Cortex of kidney (tissue), 1 donor: Measurements from ENCODE around the gene SLC6A3.
"Not testable (repeated sequence)": the region's sequence is repeated elsewhere in the genome, so short reads cannot be mapped to it uniquely, and the experiment has no call there.

Experiments
- DNase-seq: peaks from one replicate; lab custom pipeline; 2025; lab: John Stamatoyannopoulos, UW

Gene SLC6A3

DNA sequence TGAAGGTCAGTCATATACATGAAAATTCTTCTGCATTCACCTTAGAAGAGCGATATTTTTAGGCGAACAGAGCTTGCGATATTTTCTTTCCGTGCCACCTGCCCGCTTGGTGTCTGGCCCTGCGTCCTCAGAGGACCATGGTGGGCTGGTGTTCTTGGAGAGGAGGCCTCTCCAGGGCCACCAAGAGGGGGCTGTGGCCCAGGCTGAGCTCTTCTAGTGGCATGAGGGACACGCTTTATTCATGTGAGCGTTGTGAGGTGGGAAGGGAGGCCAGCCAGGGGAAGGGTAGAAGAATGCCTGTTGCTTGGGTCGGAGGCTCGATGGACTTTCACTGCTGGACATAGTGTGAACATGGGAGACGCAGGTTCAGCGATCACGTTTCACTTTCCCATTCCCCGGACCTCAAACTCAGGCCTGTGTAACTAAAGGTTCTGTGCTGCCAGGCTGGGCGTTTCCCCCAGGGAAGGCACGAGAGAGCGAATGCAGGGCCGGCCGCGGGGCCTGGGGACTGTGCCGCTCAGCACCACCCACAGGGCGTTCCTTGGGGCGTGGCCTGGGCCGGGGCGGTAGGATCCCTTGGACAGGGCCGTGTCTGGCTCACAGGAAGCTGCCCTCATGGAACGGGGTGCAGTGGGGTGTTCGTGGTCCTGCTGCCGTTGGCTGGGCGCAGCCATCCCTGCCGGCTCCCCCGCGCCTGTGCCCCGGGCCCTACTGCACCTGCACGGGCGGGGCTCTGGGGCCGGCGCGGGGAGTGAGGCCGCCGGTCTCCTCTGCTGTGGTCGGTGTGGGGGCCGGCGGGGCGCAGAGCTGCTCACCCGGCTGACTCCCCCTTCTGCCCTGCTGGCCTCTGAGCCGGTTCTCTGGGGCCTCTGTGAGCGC lies 59.6 kb downstream of the SLC6A3 start:
- no peak for DNase-seq

DNA sequence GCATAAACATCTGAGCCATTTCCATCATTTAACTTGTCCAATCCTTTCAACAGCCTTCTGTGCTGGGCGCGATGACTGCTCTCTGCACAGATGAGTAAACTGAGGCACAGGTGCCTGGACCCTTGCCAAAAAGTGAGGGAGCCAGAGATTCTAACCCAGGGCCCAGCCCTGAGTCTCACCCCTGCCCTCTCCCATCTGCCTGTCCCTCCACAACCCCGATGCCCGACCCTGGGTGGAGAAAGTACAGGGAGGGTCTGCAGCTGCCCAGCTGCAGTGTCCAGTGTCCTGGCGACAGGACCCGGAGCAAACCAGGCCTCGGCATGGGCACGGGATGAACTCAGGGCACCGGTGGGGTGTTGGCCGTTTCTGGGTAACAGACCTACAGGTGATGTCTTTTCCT lies 60.7 kb downstream of the SLC6A3 start:
- DNase-seq: no peak

DNA sequence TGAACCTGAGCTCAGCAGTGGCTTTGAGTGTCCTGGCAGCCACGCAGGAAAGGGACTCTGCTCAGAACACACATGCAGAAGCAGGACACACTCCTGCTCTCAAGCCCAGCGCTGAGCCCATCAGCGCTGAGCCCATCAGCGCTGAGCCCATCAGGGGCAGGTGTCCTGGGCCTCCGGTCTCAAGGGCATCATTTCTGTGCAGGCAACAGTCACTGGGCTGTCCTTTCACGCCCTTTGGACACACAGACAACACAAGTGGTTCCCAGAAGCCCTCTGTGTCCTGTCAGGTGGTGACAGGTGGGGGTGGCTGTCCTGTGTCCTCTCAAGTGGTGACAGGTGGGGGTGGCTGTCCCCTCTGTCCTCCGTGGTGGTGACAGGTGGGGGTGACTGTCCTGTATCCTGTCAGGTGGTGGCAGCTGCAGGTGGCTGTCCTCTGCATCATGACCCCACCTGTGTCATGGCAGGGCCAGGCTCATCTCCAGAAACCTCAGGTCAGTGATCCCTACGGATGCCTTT lies 61.3 kb downstream of the SLC6A3 start:
- no peak for DNase-seq

DNA sequence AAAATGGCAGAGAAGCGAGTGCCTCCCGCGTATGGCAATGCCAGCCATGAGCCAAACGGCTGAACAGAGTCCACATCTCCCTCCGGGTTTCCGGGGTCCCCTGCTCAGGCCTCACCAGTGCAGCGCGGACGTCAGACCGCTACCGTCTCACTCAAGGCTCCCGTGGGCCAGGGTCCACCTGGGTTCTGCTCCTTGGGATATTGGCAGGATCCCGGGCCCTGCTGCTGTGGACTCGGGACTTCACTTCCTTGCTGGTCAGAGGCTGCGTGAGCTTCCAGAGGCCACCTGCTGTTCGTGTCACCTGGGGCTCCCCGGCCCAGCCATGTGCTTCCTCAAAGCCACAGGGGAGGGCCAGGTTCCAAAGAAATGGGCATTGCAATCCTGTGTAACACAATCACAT lies 61.9 kb downstream of the SLC6A3 start:
- no peak for DNase-seq

DNA sequence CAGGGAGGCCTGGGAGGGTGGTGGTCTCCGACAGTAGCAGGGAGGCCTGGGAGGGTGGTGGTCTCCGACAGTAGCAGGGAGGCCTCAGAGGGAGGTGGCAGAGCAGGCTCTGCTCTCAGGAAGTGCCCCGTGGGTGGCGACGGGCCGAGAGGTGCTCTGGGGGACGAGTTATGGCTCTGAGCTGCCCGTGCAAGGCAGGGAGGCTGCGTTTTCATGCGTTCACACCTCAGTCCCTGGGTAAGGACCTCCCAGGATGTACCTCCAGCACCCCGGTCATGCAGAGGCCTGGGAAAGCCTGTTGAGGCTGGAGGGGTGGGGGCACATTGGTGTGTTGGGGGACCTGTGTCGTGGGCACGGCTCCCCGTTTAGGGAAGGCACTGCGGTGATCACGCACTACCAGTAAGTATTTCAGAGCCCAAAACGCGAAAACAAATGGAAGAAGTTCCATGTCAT lies 63.0 kb downstream of the SLC6A3 start:
- DNase-seq: no peak

DNA sequence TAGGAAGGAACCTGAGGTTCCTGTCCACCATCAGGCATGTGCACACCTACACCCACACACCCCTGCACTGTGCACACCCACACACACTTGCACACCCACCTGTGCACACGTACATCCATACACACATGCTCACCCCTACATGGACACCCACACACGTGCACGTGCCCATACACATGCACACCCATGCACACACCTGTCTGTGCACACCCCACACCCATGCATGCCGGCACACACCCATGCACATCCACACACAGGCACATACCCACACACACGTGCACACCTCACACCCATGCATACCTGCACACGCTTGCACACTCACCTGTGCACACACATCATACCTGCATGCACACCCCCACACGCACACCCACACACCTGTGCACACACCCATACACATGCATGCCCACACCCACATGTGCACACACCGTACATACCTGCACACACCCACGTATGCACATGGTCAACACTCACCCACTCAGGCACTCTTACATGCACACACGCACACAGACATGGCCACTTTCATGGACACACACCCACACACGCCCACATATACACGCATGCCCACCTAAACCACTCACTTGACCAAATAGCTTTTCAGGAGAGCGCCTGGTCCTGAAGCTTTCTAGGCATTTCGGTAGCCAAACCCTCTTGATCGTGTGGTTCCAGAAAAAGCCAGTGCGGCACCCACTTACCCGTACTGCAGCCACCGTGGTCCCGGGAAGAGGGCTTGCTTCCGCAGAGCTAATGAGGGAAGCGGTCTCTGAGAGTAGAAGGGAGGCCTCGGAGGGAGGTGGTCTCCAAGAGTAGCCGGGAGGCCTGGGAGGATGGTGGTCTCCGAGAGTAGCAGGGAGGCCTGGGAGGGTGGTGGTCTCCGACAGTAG lies 63.6 kb downstream of the SLC6A3 start:
- DNase-seq: no peak

DNA sequence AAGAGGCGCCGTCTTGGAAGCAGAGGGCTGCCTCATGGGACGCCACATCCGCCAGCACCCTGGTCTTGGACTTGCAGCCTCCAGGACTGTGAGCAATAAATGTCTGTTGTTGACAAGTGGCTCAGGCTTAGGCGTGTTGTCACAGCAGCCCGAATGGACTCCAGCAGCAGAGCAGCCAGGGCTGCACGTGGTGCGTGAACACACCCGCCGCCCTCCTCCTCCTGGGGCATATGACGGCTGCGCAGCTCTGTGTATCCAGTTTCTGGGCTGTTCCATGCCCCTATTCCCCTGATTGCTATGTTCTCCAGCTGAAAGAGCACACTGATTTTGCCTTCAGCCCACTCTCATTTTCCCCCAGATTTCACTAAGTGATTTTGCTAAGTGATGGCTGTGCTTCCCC lies 64.3 kb downstream of the SLC6A3 start:
- DNase-seq: no peak

DNA sequence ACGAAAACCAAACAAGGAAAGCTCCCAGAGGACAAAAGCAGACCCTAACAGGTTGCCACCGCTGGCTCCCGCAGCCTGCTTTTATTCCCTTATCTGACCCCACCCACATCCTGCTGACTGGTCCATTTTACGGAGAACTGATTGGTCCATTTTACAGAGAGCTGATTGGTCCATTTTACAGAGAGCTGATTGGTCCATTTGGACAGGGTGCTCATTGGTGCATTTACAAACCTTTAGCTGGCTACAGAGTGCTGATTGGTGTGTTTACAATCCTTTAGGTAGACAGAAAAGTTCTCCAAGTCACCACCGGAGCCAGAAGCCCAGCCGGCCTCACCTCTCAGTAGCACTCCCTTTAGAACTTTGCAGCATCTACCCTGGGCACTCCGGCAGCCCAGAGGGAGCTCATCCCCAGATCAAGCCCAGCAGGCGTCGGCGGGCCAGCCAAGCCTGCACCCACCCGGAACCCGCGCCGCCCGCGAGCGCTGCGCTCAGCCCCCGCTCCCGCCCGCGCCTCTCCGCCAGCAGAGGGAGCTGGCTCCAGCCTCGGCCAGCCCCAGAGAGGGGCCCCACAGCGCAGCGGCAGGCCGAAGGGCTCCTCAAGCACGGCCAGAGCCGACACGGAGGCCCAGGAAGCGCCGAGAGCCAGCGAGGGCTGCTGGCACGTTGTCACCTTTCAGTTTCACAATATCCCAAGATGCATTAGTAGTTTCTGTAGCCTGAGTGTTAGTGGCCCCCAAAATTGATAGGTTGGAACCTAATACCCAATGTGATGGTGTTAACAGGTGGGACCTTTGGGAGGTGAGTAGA lies 65.0 kb downstream of the SLC6A3 start:
- no peak for DNase-seq

DNA sequence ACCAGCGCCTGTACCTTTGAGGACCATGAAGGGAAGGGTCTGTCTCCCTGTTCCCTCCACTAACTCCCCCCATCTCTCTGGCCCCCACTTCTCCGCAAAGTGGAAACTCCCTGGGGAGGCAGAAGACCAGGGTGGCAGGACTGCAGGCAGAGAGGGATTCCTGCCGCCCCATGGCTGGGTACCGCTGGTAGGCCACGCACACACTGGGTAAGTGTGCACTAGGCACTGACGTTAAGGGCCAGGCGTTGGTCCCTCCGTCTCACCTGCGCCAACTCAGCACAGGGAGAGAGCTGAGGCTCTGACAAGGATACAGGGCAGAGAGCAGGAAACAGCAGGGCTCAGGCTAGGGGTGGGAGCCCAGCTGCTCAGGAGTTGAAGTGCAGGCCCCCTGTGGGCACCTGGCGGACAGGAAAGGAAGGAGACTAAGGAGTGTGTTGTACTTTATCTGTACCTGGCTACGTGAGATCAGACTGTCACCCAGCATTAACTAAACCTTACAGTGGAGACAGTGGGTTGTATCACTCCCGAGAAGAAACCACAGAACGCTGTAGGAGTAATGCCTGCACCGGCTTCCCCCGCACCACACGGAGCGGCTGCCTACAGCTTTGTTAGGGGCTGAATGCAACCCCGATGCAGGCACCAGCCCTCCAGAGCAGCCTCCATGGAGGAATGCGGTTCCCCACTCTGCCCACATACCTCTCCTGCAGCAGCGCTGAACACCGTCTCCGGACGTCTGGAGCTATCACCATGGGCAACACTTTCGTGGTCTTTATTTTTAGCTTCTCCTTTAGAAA lies 66.2 kb downstream of the SLC6A3 start:
- no peak for DNase-seq

DNA sequence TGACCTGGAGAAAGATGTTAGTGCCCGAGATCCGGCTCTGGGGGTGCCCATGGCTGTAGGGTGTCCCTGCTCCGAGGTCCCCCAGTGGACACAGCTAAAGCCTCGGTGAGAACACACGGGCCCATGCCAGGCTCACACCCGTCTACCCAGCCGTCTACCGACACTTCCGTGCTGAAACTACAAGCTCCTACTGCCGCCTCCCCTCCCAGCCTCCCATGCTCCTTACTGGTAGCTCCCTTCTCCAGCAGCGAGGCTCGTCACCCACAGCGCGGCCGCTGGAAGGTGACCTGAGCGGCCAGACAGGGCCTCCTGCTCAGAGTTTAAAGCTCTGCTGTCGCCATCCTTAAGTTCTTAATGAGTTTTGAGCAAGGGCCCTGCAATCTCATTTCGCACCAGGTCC lies 67.1 kb downstream of the SLC6A3 start:
- DNase-seq: no peak

DNA sequence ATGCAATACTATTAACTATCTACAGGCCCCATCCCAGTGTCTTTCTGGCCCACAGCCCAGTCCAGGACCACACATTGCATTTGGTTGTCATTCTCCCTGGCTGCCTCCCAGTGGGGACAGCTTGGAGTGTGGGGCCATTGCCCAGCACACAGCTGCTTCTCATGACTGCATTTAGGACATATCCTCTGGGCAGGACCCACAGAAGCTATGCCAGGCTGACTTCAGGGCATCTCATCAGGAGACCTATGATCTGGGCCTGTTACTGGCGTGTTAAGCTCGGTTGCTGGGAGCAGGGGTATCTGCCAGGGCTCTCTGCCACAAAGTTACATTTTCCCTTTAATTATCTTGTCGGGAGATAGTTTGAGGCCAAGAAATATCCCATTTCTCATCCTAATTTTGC lies 68.3 kb downstream of the SLC6A3 start:
- DNase-seq: no peak

DNA sequence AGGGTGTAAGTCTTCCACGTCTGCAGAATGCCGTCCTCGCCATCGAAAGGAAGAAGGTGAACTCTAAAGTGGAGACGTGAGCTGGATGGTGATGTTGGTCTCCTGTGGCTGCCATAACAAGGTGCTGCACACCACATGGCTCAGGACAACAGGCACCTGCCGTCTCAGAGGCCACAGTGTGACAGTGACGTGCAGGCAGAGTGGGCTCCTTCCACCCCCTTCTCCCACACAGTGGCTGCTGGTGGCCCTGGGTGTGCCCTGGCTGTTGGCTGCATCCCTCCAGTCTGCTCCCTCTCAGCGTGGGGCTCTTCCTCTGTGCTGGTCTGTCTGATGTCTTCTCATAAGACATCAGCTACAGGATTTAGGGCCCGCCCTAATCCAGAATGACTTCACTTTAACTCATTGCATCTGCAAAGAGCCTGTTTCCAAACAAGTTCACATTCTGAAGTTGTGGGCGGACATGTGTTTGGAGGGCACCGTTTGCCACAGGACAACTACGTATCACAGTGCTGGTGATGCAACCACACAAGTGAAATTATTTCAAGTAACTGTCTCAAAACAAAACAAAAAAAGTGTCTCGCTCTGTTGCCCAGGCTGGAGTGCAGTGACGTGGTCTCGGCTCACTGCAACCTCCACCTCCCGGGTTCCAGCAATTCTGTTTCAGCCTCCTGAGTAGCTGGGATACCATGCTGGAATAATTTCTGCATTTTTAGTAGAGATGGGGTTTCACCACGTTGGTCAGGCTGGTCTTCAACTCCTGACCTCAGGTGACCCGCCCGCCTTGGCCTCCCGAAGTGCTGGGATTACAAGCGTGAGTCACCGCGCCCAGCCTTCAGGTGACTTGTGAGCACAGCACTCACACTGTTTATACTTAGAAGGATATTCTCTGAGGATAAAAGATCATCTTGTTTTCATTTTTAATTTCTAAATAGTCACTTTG lies 69.1 kb downstream of the SLC6A3 start:
- no peak for DNase-seq

DNA sequence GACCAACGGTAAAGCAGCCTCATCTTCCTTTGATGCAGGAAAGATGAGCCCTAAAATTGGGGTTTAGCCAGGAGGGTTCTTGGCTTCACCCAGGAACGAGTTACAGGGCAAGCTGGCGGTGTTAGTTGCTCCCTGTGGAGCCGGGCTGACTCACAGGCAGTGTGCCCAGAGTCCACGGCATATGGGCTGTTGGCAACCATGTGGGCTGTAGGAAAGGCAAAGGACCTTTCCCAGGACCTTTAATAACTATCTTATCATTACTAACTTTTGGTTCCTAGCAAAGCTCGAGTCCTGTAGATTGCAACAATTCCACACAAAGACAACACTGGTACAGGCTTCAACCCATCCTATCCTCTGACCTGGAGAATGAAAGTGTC lies 70.6 kb downstream of the SLC6A3 start:
- no peak for DNase-seq

DNA sequence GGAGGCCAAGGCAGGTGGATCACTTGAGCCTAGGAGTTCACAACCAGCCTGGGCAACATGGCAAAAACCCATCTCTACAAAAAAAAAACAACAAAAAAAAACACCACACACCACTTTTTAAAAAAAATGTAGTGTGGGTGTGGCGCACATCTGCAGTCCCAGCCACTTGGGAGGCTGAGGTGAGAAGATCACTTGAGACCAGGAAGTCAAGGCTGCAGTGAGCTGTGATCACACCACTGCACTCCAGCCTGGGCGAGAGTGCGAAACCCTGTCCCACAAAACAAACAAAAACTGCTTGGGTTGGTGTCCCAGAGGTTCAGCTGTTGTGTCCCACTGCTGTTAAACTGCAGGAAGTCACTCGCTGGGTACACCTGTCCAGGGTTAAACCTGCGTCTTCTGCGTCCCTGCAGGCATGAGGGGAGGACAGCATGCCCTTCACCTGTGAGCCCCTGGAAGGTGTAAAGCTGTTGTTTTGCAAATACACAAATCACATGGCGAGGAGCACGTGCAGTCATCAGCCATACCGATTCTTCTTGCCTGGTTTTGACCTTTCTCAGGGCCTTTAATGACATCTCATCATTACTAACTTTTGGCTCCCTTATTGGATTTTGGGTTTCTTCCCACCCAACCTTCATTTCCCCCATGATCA lies 71.1 kb downstream of the SLC6A3 start:
- DNase-seq: no peak

DNA sequence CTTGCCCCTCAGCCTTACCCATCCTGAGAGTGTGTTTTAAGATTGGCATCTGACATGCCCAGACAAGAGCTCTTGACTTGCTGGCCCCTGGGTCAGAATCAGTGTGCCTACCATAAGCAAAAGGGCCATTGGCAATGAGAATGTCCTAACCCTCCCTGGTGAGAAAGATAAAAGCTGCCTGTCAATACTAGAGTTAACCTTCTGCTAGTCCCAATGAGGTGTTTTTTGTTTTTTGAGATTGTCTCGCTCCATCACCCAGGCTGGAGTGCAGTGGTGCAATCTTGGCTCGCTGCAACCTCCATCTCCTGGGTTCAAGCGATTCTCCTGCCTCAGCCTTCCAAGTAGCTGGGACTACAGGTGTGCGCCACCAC lies 73.3 kb downstream of the SLC6A3 start:
- DNase-seq: not testable (repeated sequence)

DNA sequence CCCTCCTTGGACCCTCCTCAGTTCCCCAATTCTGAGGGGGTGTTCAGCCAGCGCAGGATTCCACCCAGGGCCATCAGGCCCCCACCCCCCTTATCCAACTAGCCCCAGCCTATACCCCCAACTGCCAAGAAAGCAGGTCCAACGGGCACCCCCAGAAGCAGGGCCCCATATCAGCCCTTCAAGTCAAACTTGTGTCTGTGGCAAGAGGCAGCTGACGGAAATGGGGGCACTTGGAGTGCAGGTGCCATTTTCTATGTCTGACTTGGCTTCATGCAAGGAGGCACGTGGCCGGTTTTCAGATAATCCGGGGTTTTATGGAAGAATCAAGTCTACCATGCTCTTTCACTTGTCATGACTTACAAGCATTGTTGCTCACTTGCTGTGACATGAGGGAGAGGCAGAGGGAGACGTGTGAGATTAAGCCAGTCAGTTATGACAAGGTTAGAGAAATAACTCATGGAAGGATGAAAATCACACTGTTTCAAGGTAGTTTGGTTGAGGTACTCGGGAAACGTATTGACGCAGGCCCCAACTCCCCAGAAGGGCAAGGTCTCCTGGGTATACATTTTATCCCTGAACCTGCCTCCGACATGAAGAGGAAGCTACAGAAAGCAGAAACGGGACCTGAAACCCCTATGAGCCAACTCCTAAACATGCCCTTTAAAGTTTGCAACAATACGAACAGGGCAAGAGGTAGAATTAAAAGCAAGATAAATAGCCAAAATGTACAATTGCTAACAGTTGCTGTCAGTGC lies 73.8 kb downstream of the SLC6A3 start:
- no peak for DNase-seq

DNA sequence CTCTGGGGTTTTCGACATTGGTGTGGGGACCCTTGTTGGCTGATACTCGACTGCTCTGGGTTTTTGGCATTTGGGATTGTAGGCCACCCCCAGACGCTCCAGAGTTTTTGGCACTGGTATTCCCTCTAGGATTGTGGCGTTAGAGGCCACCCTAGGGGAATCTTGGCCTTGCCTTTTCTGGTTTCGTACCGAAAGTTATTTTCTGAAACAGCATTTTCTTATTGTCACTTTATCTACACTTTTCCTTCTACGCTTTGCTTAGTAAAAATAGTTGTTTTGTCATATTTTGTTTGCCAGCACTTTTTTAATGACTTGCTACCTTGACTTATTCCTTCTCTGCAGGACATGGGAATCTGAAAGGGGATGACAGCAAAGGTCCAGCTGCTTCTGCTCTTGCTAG lies 75.2 kb downstream of the SLC6A3 start:
- DNase-seq: no peak

DNA sequence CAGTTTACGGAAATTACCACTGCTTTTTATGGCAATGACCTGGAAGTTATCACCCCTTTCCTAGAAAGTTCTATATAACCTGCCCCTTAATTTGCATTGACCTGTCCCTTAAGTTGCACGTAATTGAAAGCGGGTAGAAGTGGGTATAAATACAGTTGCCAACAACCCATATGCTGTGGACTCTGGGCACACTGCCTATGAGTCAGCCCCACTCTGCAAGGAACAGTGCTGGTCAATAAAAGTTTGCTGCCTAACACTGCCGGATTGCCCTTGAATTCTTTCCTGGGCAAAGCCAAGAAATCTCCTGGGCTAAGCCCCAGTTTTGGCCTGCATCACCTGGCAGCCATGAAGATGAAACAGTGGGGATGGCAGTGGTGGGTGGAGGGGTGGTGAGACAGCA lies 76.5 kb downstream of the SLC6A3 start:
- no peak for DNase-seq

DNA sequence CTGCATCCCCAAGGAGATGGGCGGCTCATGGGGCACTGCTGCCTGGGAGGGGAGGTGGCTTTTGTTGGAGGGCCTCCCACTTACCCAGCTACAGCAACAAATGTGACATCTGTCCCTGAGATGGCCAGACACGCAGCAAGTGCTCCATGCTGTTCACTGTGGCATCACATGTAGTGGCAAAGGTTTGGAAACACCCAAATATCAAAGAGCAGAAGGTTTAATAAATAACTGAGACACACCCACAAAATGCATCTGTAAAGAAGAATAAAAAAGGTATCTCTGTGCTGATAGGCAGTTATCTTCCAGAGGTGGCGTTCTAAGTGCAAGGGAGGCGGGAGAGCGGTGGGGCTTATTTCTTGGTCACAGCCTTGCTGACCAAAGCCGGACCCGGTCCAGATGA lies 77.0 kb downstream of the SLC6A3 start:
- DNase-seq: no peak
